ENCODE results near the gene GDF2.

GDF2 gene

DNA sequence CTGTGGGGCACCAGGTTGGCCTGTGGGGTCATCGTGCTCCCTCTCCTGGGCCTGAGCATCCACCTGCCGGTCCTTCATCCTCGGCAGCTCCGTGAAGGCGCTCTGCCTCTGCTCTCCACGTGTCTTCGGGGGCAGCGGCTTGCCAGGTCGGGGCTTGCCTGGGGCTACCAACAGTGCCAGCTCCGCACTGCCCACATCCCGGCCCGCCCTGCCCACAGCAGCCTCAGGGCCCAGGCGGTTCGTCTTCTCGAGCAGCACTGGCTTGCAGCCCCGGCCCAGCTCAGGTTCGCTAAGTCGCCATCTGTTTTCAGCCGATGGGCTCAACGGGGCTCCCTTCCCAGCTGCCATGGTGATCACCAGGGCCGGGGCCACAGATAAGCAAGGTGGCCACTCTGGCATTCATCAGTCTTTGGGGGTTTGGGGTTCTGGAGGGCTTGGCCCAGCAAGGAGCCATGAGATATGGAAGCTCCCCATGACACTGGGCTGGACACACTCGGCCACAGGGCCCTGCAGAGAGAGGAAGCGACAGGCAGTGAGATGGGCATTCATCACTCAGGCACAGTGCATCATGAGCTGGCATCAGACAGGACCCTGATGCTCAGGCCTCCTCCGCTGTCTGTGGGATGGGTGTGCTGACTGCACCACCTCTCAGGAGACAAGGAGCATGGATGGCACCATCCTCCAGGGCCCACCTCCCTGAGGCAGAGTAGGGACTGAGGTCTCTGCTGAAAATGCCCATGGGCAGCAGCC is 46.4 kb downstream of the GDF2 start:
- no peak for DNase-seq (ENCODE audit: low read depth, low spot score)

DNA sequence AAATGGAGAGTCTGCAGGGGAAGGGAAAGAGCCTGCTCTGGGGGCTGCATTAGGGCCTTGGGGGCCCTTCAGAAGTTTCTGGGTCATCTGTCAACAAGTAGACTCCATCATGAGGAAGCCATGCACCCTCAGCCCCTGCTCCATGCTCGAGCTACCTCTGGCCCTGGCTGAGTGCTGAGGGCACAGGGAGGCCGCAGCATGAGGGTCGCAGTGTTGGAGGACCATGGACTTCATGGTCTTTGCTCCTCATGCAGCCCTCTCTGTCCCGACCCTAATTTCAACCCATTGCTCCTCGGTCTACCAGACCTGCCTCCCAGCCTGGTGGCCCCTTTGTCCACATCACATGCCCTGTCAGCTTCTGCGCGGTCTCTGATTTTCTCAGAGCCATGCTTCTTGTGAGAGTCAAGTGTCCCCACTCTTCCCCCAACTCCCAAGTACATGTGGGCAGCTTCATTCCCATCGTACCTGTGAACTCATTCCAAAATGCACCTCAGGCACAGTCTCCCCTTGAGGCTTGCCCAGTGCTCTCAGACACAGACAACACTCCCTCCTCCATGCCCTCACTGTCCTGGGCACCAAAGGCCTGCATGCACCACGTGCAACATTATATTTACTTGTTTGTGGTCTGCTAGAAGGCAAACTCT is 47.1 kb downstream of the GDF2 start:
- no peak for DNase-seq (ENCODE audit: low read depth, low spot score)

DNA sequence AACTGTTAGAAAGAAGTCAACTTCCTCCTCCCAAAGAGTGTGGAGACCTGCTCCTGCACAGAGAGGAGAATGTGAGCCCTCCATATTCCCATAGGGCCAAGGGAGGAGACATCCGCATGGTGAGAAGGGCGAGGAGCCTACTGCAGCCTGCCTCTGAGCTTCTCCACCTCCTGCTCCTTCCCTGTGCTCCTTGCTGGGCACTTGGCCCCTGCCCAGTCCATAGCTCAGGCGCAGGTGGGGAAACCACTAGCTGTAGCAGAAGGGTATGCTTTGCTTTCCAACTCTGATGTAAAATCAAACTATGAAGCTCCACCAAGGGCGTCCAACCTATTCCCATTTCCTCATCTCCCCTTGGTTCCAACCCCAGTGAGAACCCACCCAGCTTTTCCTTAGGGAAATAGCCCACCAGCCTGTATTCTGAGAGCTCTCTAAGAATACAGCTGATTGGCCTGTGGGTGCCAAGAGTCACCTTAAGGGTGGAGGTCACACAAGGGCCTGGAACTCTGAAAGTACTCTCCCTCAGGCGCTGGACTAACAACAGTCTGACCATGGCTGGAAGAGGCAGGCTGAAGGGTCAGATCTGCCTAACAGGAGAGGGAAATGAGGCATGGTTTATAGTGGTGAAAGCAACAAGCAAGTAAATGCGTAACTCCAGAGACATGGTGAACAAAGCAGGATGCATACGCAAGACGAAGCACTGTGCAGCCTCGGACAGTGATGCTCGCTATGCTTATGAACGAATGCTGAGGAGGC is 47.9 kb downstream of the GDF2 start:
- DNase-seq (ENCODE audit: low read depth, low spot score) = no peak

DNA sequence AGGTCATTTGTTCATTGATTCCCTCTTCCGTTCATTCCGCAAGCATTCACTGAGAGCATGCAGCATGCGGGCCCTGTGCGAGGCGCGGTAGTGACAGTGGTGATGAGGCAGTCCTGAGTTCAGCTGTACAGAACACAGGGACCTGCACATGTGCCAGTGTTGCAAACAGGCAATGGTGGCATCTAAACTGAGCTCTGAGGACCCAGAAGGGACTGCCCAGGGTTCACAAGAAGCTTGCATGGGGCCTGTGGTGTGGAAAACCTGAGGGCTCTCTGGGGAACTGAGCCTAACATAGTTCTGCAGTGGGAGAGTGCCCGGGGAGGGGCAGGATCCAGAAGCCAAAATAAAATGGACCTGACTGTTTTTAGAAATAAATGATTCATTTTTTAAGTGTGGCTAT is 48.6 kb downstream of the GDF2 start:
- DNase-seq (ENCODE audit: low read depth, low spot score) = no peak

DNA sequence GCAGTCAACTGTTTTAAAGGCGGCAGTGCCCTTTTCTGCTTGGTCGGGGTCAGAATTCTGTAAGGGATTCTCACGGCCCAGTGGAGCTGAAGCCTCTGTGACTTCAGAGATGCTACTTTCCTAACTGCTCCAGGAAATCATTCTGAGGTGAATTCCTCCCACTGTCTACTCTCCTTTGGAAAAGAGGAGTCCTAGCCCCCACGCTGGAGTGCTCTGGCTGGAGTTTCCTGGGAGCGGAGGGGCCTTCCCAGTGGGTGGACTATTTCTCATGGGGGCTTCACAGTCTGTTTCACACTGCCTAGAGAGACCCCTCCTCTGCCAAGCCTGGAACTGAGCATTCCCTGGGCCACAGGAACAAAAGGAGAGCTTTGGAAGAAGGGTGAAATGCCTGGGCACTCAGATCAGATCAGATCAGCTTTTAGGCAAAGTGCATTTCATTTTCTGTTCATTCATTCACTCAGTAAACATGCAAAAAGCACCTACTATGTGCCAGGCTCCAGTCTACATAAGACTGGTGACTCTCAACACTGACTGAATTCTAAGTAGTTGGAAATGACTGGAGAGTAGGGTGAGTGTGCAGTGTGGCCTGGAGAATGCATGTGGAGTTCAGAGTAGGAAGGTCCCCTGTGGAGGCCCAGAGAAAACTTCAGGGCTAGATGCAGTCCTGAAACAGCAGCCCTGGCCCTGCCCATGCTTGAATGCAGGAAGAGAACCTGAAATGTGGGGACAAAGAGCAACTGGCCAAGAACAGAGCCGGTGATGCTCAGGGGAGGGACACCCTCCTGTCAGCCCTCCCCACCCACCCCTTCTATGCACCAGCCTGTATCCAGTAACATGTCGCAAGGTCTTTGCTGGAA is 49.6 kb downstream of the GDF2 start:
- no peak for DNase-seq (ENCODE audit: low read depth, low spot score)

DNA sequence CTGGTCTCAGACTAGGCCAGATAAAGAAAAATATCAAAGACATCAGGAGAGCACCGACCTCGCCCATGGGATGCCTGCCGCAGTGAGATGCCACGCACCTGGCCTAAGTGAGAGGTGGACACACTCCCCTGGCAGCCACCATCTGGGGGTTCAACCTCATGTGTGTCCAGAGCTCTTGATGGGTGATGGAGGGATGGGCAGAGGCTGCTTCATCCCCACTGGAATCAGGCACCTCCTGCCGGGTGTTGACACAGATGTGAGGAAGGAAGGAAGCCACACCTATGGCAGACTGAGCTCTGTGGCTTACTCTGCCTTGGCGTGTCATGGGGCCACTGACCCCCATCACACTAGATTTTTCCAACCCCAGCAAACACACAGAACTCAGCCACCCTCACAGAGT is 50.5 kb downstream of the GDF2 start:
- DNase-seq (ENCODE audit: low read depth, low spot score) = no peak

DNA sequence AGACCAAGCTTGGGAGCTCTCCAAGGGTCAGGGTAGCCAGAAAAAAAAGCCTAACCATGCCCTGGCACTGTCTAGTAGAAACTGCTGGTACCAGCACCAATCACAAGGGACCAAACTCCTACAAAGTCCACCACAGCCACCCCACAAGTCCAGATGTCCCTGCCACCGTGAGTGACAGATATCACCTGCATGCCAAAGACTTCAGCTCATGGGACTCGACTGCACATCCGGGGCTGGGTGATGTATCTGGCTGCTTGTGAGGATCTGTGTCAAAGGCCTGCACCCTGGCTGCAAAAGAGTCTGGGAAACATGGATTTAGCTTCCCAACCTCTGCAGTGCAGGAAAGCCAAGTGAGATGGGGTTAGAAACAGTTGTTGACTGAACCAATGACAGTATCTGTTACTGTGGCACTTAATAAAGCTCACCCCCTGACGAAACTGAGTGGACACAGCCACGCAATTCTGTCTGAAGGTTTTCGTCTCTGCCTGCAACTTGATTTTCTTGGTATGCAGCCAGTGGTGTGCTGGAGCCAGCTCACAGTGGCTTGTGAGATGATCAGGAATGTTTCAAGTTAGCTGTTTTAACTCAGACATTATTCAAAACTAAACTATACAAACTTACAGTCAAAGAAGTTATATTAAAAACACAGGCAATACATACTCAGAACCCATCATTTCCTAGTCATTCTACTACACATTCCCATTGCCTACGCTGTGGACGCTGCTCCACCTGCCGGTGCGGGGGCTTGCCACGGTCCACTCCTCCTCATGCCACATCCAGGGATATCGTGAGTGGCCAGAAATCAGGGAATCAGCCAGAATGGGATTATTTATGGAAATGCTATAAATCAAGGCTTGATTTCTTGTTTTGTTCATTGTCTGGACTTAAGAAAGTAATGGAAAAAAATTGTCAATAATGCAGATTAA is 52.6 kb downstream of the GDF2 start:
- DNase-seq (ENCODE audit: low read depth, low spot score) = no peak

DNA sequence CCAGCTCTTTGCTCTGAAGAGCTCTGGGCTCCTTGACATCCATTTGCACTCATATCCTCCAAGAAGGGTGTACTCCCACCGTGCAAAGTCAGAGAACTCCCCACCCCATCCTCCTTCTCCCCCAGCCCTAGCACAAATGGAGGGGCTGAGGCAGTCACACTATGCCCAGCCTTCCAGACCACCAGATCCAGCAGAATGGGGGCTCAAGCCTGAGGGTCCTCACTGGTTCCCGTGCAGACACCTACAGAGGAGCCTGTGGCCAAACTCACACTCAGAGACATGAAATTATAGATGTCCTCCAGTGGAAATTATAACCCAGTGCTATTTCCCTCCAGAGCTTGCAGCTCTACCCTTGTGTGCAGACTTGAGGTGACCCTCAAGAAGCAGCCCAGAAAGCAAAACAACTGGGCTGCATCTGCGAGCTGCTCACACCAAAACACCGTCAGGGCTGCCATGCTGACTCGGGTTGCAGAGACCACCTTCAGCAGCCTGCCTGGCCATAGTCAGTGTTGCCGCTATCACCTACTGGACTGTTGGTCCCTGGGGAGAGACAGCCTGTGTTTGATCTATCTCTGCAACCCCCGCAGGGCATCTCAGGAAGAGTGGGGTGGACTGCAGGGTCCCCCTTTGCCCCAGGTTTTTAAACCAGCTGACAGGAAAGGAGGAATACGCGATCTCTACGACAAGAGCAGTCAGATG is 54.4 kb downstream of the GDF2 start:
- DNase-seq (ENCODE audit: low read depth, low spot score) = no peak
